ENCODE results near the gene NPR2.

Gene NPR2

DNA sequence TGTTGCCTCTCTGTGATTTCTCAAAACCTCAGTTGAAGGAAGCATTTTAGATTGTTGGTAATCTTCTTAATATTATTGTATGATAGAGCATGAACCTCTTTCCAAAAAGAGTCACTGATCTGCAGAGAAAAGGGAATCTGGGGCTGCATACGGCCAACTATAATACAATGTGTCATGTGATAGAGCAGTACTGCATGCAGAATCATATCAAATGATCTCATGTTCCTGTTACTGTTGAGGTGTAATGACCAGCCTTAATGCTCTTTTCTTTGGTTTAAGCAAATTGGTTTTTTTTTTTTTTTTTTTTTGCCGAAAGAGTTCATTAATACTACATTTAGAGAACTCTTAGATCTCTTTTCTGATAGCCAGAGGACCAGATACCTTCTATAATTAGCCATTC, 24.4 kb upstream of the NPR2 start:
- DNase-seq, result no peak

- DNase-seq, result no peak
Measured at GRCh38 chr9:35767458-35767857, 23.9 kb upstream of the NPR2 start.

GRCh38 chr9:35769763-35770162, 21.6 kb upstream of the NPR2 start:
- no peak for DNase-seq

DNA sequence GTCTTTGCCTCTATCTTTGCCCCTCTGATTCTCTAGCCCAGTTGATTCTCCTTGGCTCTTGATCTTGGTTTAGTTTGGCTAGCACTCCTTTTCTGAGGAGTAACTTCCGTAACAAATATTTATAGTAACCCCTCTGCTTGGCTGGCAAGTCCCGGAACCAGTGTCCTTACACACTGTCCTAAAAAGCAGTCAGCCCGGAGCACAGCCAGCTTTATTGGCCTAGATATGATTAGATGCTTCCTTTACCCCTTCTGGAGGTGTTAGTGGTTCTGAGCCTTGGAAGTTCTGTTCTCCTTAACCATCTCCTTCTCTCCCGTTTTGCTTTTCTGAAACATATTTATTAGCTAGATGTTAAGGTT, 20.3 kb upstream of the NPR2 start:
- no peak for DNase-seq

- peak; percentile 64 for DNase-seq
Measured at GRCh38 chr9:35771534-35771933, 19.9 kb upstream of the NPR2 start.

GRCh38 chr9:35771943-35772342, 19.4 kb upstream of the NPR2 start:
- DNase-seq, result peak; percentile 18

GRCh38 chr9:35774907-35775635, 16.3 kb upstream of the NPR2 start:
- DNase-seq, result peak; percentile 35

- peak; percentile 92 for DNase-seq
Measured at GRCh38 chr9:35776018-35776417, 15.4 kb upstream of the NPR2 start.

- DNase-seq, result no peak
Measured at GRCh38 chr9:35778496-35778895, 12.9 kb upstream of the NPR2 start.

DNA sequence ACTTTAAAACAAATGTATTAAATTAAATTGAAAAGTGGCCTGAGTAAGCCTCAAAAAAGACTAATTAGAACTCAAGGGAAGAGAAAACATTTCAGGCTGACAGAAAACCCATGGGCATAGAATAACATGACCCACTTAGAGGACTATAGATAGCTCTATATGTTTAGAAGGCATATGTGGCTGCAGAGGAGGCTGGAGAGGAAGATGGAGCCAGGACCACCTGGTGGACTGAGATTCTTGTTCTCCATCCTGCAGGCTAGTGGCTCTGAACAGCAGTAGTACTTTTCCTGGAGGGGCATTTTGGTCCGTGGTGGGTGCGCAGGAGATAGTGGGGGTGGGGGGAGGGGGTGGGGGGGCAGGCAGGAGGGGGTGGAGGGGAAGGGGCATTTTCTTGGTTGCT, 10.3 kb upstream of the NPR2 start:
- no peak for DNase-seq

DNA sequence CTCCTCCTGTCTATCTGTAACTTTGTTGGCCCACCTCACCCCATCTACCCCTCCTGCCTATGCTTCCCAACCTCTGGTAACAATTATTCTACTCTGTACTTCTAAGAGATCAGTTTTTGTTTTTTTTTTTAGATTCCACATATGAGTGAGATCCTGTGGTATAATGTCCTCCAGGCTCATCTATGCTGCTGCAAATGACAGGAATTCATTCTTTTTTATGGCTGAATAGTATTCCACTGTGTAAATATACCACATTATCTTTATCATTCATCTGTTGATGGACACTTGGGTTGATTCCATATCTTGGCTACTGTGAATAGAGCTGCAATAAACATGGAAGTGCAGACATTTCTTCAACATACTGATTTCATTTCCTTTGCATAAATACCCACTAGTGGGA, 8.0 kb upstream of the NPR2 start:
- no peak for DNase-seq

DNA sequence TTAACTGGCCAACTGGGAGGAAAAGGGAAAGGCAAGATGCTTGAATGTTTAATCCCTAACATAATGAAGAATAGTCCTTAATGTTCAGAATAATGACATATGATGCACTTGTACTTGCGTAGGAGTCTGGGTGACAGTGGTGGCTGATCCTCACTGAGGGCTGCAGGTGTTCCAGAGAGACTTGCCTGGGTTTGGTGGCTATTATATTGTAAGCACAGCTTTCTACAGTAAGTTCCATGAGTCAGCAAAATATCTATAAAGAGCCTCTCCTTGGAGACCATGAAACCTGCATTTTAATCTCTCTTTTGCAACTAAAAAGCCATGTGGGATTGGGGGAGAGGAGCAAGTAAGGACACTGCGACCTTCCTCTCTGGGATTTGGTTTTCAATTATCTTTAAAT, 1.9 kb upstream of the NPR2 start:
- DNase-seq, result no peak

- DNase-seq, result no peak
Measured at GRCh38 chr9:35790025-35790384, 1.4 kb upstream of the NPR2 start.

GRCh38 chr9:35790385-35791296, 750 bp upstream of the NPR2 start:
- DNase-seq, result peak; percentile 68

DNA sequence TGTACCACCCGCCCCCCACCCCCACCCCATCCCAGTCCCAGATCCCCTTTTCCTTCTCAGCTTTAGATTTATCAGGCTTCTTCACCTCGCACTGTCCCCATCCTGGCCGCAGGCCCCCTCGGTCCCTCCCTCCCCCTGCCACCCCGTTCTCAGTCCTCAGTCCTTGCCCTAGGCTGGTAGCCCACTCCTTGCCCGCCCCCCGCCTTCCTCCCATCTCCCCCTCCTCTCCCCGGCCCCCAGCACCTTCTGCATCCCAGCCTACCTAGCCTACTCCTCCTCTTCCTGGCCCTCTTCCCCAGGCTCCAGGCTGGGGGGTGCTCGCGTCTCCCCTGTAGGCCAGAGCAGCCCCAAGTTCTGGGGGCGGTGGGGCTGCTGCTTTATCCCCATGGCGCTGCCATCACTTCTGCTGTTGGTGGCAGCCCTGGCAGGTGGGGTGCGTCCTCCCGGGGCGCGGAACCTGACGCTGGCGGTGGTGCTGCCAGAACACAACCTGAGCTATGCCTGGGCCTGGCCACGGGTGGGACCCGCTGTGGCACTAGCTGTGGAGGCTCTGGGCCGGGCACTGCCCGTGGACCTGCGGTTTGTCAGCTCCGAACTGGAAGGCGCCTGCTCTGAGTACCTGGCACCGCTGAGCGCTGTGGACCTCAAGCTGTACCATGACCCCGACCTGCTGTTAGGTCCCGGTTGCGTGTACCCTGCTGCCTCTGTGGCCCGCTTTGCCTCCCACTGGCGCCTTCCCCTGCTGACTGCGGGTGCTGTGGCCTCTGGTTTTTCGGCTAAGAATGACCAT, 828 bp downstream of the NPR2 start:
- no peak for DNase-seq

- DNase-seq, result no peak
Measured at GRCh38 chr9:35792826-35793225, 1.4 kb downstream of the NPR2 start.

DNA sequence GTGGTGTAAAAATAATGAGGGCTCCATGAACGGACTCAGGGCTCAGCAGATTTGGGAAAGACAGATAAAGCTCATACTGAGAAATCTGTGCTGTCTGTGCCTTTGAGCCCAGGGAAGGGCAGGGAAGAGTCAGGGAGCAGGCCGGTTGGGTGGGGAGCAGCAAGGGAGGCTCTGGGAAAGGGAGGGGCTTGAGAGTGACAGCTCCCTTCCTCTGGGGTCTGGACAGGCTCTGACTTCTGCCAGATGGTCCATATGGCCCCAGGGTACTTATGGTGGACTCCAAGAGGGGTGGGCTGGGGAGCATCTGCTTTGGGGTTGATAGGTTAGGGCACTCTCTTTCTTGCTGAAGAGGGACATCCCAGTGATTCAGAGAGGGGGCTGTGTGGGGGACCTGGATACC, 2.1 kb downstream of the NPR2 start:
- no peak for DNase-seq

- no peak for DNase-seq
Measured at GRCh38 chr9:35795695-35796094, 4.3 kb downstream of the NPR2 start.

GRCh38 chr9:35797311-35798109, 6.1 kb downstream of the NPR2 start:
- no peak for DNase-seq

DNA sequence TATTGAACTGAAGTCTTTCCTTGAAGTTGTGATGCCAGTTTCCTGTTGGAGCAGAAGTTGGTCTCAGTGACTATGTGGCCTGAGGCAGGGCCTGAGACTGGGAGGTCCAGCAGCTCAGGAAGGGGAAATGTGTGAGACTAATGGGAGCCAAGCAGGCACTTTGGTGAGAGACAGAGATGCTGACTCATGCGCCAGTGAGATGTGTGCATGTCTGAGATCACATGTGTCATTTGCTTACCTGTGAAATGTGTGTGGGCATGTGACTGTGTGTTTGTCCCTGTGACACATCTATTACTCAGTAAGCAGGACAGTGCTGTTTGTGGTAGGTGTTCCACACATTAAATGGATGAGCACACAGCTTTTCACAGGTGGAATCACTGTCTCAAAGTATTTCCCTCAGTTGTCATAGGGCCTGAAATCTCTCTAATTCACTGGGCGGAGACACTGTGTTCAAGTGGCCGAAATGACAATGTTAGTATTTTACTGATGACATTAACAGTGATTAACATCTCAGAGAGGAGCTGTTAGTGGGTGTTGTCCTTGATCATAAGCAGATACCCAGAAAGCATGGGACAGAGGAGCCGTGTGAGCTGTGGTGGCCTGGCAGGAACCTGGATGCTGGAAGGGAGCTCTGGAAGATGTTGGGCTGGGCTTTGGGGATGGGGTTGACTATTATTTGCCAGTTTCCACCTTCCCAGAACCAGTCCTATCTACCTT, 7.4 kb downstream of the NPR2 start:
- DNase-seq, result no peak

DNA sequence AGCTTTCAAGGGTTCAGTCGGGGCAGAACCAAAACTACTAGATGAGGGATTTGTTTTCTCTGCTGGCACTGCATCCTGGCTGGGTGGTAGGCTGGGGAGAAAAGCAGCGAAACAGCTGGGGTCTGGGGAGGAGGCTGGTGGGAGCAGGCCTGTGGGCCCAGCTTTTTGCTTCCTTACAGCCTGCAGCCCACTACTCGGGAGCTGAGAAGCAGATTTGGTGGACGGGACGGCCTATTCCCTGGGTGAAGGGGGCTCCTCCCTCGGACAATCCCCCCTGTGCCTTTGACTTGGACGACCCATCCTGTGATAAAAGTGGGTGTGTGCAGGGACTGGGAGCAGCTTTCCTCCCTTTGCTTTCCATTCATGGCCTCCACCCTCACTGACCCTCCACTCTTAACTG, 9.1 kb downstream of the NPR2 start:
- no peak for DNase-seq

Measured in NCI-H345 (cell line).